ENCODE data around the gene MMP15. TPM values are rescaled to one million over a fixed set of nuclear protein-coding genes. Genes with fewer than 3 reads are reported as not detected.
"Not testable (repeated sequence)": the region's sequence is repeated elsewhere in the genome, so short reads cannot be mapped to it uniquely, and the experiment has no call there.

MMP15 gene
- total and polyA plus RNA-seq, 8 donors, result 25.3 to 63.5 (median 46.3) TPM

DNA sequence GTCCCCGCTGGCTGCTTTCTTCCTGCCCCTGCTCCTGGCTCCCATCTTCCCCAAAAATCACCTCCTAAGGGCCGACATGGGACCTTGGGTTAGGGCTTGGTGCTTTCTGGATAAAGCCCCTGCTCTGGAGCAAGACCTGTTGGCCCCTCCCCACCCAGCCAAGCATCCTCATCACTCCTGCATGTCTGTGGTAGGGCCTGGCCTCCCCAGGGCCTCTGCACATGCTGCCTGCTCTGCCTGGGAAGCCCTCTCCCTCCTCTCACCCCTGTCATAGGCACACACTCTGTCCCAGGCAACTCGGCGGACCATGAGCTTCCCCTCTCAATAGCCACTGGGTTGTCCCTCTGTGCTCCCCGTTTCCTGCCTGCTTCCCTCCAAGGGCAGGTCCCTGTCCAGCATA is 68.5 kb downstream of the MMP15 start:
- ATAC-seq, result no peak

DNA sequence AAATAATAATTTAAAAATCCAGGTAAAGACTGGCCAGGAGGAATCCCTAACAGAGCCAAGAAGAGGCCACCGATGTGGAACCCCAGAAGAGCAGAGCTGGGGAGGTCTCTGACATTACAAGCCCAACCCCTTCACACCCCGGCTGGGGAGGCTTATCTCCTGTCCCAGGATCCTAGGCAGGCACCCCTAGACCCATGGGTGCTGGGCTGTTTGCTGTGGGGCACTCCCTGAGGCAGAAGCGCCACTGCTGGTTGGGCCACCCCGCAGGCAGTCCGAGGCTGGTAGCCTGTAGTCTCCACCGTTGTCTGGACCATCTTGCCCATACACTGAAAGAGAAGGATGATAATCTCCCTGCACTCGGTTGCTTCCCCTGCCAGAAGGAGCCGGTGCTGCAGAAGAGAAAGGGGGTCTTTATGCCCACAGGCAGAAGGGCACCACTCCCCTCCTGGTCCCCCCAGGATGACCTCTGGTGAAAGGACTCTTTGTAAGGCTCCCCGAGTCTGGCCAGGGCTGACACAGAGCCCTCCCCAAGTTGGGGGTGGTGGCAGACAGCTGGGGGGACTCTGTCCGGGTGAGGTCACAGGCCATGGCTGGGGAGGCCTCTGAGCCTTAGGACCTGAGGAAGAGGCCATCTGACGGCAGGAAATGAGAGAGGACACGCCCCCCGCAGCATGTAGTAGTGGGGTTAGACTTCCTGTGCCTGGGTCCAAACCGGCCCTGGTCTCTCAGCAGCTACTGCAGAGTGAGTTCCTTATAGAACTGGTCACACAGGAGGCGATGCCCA is 69.4 kb downstream of the MMP15 start:
- Histone ChIP-seq H3K4me1 (no peaks in the 10 kb centered on the region), H3K27me3 (no peaks in the 10 kb centered on the region), H3K9me3 (no peaks in the 10 kb centered on the region), H3K27ac (no peak overlapping the region), H3K36me3 (no peaks in the 10 kb centered on the region), H3K4me3 (no peak overlapping the region)
- no peak for ATAC-seq
- TF ChIP-seq, protein P1, sequence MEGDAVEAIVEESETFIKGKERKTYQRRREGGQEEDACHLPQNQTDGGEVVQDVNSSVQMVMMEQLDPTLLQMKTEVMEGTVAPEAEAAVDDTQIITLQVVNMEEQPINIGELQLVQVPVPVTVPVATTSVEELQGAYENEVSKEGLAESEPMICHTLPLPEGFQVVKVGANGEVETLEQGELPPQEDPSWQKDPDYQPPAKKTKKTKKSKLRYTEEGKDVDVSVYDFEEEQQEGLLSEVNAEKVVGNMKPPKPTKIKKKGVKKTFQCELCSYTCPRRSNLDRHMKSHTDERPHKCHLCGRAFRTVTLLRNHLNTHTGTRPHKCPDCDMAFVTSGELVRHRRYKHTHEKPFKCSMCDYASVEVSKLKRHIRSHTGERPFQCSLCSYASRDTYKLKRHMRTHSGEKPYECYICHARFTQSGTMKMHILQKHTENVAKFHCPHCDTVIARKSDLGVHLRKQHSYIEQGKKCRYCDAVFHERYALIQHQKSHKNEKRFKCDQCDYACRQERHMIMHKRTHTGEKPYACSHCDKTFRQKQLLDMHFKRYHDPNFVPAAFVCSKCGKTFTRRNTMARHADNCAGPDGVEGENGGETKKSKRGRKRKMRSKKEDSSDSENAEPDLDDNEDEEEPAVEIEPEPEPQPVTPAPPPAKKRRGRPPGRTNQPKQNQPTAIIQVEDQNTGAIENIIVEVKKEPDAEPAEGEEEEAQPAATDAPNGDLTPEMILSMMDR (IDR thresholded peaks at IDR 0.05), result no peak
- no peak for DNase-seq
- intact Hi-C loops (cut with DNase I), result no loop called here

More for the DNA sequence above, 68.5 kb downstream of the MMP15 start:
- Histone ChIP-seq H3K27me3 (no peaks in the 10 kb centered on the region), H3K27ac (no peak overlapping the region), H3K4me1 (no peaks in the 10 kb centered on the region), H3K36me3 (no peaks in the 10 kb centered on the region), H3K4me3 (no peak overlapping the region), H3K9me3 (no peaks in the 10 kb centered on the region)
- DNase-seq, result no peak
- TF ChIP-seq, protein P1 (IDR thresholded peaks at IDR 0.05), result no peak
- intact Hi-C loops (cut with DNase I), result no loop called here

DNA sequence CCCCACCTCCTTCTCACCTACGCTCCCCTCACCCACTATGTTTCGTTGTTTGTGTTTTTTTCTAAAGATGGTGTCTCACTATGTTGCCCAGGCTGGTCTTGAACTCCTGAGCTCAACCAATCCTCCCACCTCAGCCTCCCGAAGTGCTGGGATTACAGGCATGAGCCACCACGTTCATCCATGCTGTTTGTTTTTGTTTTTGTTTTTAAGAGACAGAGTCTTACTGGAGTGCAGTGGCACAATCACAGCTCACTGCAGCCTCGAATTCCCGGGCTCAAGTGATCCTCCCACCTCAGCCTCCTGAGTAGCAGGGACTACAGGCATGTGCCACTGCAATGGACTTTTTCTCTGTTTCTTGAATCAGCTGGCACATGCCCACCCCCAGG is 70.0 kb downstream of the MMP15 start:
- H3K36me3 ChIP-seq; H3K4me1 ChIP-seq; H3K4me3 ChIP-seq; H3K27ac ChIP-seq; intact Hi-C loops (cut with DNase I); H3K9me3 ChIP-seq; DNase-seq; H3K27me3 ChIP-seq; ATAC-seq: not testable (repeated sequence)

DNA sequence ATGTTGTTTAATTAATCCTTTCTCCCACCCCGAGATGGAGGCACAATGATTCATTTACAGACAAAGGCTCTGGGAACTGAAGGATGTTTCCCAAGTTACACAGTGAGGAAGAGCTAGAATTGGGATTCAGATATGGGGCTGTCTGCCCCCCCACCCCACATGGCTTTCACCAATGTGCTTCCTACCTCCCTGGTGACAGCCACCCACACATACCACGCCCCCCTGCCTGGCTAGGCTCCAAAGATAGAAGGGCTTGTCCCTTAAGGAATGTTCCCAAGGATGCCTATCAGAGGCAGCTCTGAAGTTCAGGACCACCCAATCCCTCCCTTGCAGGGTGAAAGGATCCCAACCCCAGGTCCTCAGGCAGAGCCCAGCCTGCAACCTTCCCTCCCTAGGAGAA is 70.7 kb downstream of the MMP15 start:
- Histone ChIP-seq H3K9me3 (no peaks in the 10 kb centered on the region), H3K27me3 (no peaks in the 10 kb centered on the region), H3K4me3 (no peak overlapping the region), H3K36me3 (no peaks in the 10 kb centered on the region), H3K27ac (no peak overlapping the region), H3K4me1 (no peaks in the 10 kb centered on the region)
- ATAC-seq (no peak), DNase-seq (no peak)
- intact Hi-C loops (cut with DNase I), result no loop called here
- TF ChIP-seq, protein P1 (IDR thresholded peaks at IDR 0.05), result no peak

Other genes starting within 250 kb of the MMP15 start
- 10 to 100 TPM; 68.7 to 96.8 TPM for gene KIFC3, start 223.3 kb upstream of the MMP15 start, total RNA-seq
- gene KIFC3, start 223.3 kb upstream of the MMP15 start, polyA plus RNA-seq (ENCODE audit: insufficient read length in 6 of 6), result 10 to 100 TPM; 41.4 to 69.8 (median 54.8) TPM
- under 1 TPM in 1 of 2 donors, not detected in 1; 0.23 TPM for gene CNGB1, start 54.6 kb upstream of the MMP15 start, total RNA-seq
- under 1 TPM; 0.03 to 0.20 (median 0.11) TPM for gene CNGB1, start 54.6 kb upstream of the MMP15 start, polyA plus RNA-seq (ENCODE audit: insufficient read length in 6 of 6)
- gene ZNF319, start 25.1 kb upstream of the MMP15 start, total RNA-seq, result 10 to 100 TPM; 10.7 to 12.0 TPM
- 10 to 100 TPM in 3 of 6 donors, 1 to 10 TPM in 3; 7.8 to 11.4 (median 10.3) TPM for gene ZNF319, start 25.1 kb upstream of the MMP15 start, polyA plus RNA-seq (ENCODE audit: insufficient read length in 6 of 6)
- 10 to 100 TPM; 48.0 to 50.9 TPM for gene USB1, start 24.3 kb upstream of the MMP15 start, total RNA-seq
- gene USB1, start 24.3 kb upstream of the MMP15 start, polyA plus RNA-seq (ENCODE audit: insufficient read length in 6 of 6), result 10 to 100 TPM; 21.5 to 29.6 (median 23.8) TPM
- gene CFAP20, start 103.6 kb downstream of the MMP15 start, total RNA-seq, result 10 to 100 TPM; 26.0 to 27.6 TPM
- gene CFAP20, start 103.6 kb downstream of the MMP15 start, polyA plus RNA-seq (ENCODE audit: insufficient read length in 6 of 6), result 10 to 100 TPM; 66.4 to 86.5 (median 76.7) TPM
- gene CSNK2A2, start 172.4 kb downstream of the MMP15 start, total RNA-seq, result 10 to 100 TPM; 55.5 to 69.0 TPM
- gene CSNK2A2, start 172.4 kb downstream of the MMP15 start, polyA plus RNA-seq (ENCODE audit: insufficient read length in 6 of 6), result 10 to 100 TPM; 61.1 to 84.6 (median 74.6) TPM